ENCODE data around the gene UVRAG.

DNA sequence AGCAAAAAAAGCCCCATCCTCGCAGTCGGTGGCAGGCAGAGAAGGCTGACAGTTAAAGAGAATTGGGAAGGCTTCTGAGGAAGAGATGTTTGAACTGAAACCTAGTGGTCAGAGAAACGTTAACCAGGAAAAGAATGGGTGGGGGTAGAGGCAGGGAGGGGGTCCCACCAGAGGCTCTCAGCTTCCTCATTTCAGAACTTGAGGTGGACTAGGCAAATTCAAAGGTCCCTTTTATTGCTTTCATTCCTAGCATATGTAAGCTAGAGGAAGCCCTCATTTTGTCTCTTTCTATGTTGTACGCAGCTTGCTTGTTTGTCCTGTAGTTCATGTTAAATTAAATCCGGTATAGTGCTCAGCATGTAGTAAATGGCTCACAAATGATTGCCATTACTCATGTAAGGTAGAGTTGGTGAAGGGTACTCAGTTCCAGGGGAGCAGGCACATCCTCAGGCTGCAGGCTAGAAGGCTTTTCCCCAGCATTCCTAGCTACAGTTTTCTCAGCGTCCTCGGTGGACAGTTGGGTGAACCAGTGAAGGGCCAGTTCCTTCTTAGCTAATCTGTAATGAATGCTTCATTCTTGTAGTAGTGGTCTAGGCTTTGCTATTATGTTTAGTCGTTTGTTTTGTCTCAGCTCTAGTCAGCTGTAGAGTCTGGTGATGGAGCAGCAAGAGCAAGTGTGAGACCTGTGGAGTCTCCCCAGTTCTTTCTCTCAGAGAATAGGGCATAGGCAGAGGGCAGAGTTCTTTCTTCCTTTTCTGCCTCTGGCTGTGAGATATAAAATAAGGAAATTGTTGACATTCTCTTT lies 58.6 kb downstream of the UVRAG start:
- TF ChIP-seq CTCF (IDR thresholded peaks at IDR 0.05) = no peak
- no peak for TF ChIP-seq TCF7L2 (IDR thresholded peaks at IDR 0.05; ENCODE audit: low read depth, low read length)

Data from Panc1 (cell line).